Liver (tissue), 9 donors: ENCODE measurements around the gene OCSTAMP. TPM values are rescaled to one million over a fixed set of nuclear protein-coding genes. Genes with fewer than 3 reads are reported as not detected.

Experiments
- DNase-seq: peaks from one replicate; pipeline ENCODE4 v3.0.0-alpha.2; 2017; ENCODE audit warnings: low spot score
- H3K27ac ChIP-seq, 2 donors: one replicate each; pipeline ENCODE4 v1.7.0; 2013; ENCODE audit warnings: inconsistent platforms in 2 of 2, low read length in 2 of 2, control low read depth in 1 of 2, low read depth in 1 of 2, mild to moderate bottlenecking in 1 of 2
- H3K27me3 ChIP-seq, 4 donors: one replicate each; pipeline versions ENCODE4 v1.6.1 to v1.7.0; 2013; ENCODE audit warnings: low read length in 3 of 4, inconsistent platforms in 1 of 4, mild to moderate bottlenecking in 1 of 4, moderate library complexity in 1 of 4; ENCODE audit not compliant: control insufficient read depth in 4 of 4, insufficient read depth in 4 of 4
- H3K36me3 ChIP-seq, 4 donors: one replicate each; pipeline versions ENCODE4 v1.6.1 to v1.7.0; 2013; ENCODE audit warnings: low read length in 3 of 4, mild to moderate bottlenecking in 3 of 4, low read depth in 1 of 4, moderate library complexity in 1 of 4; ENCODE audit not compliant: control insufficient read depth in 4 of 4, insufficient read depth in 3 of 4
- H3K4me1 ChIP-seq, 4 donors: one replicate each; pipeline versions ENCODE4 v1.6.1 to v1.7.0; 2013; ENCODE audit warnings: low read length in 3 of 4, mild to moderate bottlenecking in 3 of 4, moderate library complexity in 1 of 4; ENCODE audit not compliant: control insufficient read depth in 4 of 4, insufficient read depth in 4 of 4
- H3K4me3 ChIP-seq, 3 donors: one replicate each; pipeline versions ENCODE4 v1.6.1 to v1.7.0; 2013; ENCODE audit warnings: low read length in 3 of 3, control low read depth in 1 of 3, low read depth in 1 of 3, mild to moderate bottlenecking in 1 of 3
- H3K9ac ChIP-seq, 2 donors: one replicate each; pipeline ENCODE4 v1.7.0; 2013; ENCODE audit warnings: low read length in 2 of 2, mild to moderate bottlenecking in 2 of 2, moderate library complexity in 2 of 2, control low read depth in 1 of 2, low read depth in 1 of 2
- H3K9me3 ChIP-seq, 4 donors: one replicate each; pipeline versions ENCODE4 v1.6.1 to v1.7.0; 2013; ENCODE audit warnings: low read length in 3 of 4; ENCODE audit not compliant: control insufficient read depth in 4 of 4
- ATF3 ChIP-seq: IDR thresholded peaks from 2 replicates; pipeline ENCODE4 v1.6.1; 2016; ENCODE audit warnings: antibody characterized with exemption
- CTCF ChIP-seq: fragments of 150-350 bp; IDR thresholded peaks from 2 replicates; pipeline ENCODE4 v1.5.1; 2017; ENCODE audit warnings: improper control_type of control experiment, low read depth, low read length; ENCODE audit not compliant: missing input control
- EGR1 ChIP-seq, 2 donors: IDR thresholded peaks; 2 replicates each; pipeline ENCODE4 v1.6.1; 2016 to 2018; ENCODE audit warnings: antibody characterized with exemption in 2 of 2, low read depth in 2 of 2
- FOXA1 ChIP-seq: IDR thresholded peaks from 2 replicates; pipeline ENCODE4 v1.6.1; 2016; ENCODE audit warnings: antibody characterized with exemption
- FOXA2 ChIP-seq: IDR thresholded peaks from 2 replicates; pipeline ENCODE4 v1.6.1; 2016; ENCODE audit warnings: antibody characterized with exemption
- GABPA ChIP-seq, 2 donors: IDR thresholded peaks in 1 of 2; conservative IDR thresholded peaks in 1 of 2; 2 replicates each; pipeline ENCODE4 v1.6.1; 2016; ENCODE audit warnings: antibody characterized with exemption in 2 of 2, mild to moderate bottlenecking in 1 of 2, moderate library complexity in 1 of 2
- HNF4A ChIP-seq, 2 donors: conservative IDR thresholded peaks; 2 replicates each; pipeline ENCODE4 v1.6.1; 2016; ENCODE audit warnings: antibody characterized with exemption in 2 of 2, mild to moderate bottlenecking in 2 of 2
- HNF4G ChIP-seq: IDR thresholded peaks from 2 replicates; pipeline ENCODE4 v1.6.1; 2016; ENCODE audit warnings: antibody characterized with exemption
- JUND ChIP-seq, 2 donors: IDR thresholded peaks; 2 replicates each; pipeline ENCODE4 v1.6.1; 2016; ENCODE audit warnings: antibody characterized with exemption in 2 of 2
- MAX ChIP-seq: IDR thresholded peaks from 2 replicates; pipeline ENCODE4 v1.6.1; 2016; ENCODE audit warnings: antibody characterized with exemption
- NR2F2 ChIP-seq: IDR thresholded peaks from 2 replicates; pipeline ENCODE4 v1.6.1; 2016; ENCODE audit warnings: antibody characterized with exemption
- RAD21 ChIP-seq, 2 donors: IDR thresholded peaks; 2 replicates each; pipeline ENCODE4 v1.6.1; 2016; ENCODE audit warnings: antibody characterized with exemption in 2 of 2, mild to moderate bottlenecking in 2 of 2
- REST ChIP-seq: IDR thresholded peaks from 2 replicates; pipeline ENCODE4 v1.6.1; 2016; ENCODE audit warnings: antibody characterized with exemption, mild to moderate bottlenecking
- RXRA ChIP-seq, 2 donors: IDR thresholded peaks; 2 replicates each; pipeline ENCODE4 v1.6.1; 2017 to 2018; ENCODE audit warnings: antibody characterized with exemption in 2 of 2, mild to moderate bottlenecking in 1 of 2
- SP1 ChIP-seq: IDR thresholded peaks from 2 replicates; pipeline ENCODE4 v1.6.1; 2018; ENCODE audit warnings: antibody characterized with exemption, mild to moderate bottlenecking
- TAF1 ChIP-seq: conservative IDR thresholded peaks from 2 replicates; pipeline ENCODE4 v1.6.1; 2016; ENCODE audit warnings: antibody characterized with exemption, mild to moderate bottlenecking
- YY1 ChIP-seq: IDR thresholded peaks from 2 replicates; pipeline ENCODE4 v1.6.1; 2016; ENCODE audit warnings: antibody characterized with exemption, mild to moderate bottlenecking
- WGBS: extraction: QIAGEN DNeasy Blood & Tissue Kit; methylation state at CpG from one replicate; pipeline ENCODE4 v1.1.7; 2013; 5-methylcytosine and 5-hydroxymethylcytosine counted together
- polyA plus RNA-seq, 2 donors: library from polyadenylated mRNA; stranded (reverse) in 1 of 2; unstranded in 1 of 2; fragments of 200-250 nt in 1 of 2; fragments of >200 nt in 1 of 2; fragmentation: Nextera tagmentation in 1 of 2; extraction: Ambion mirVana in 1 of 2; gene quantifications; one replicate each; pipeline versions ENCODE4 v1.2.1 to v1.2.3, GENCODE V29; 2013 to 2015
- total RNA-seq, 2 donors: library from RNA; depleted of rRNA; stranded (reverse); fragments of >200 nt; gene quantifications; one replicate each; pipeline ENCODE4 v1.2.3, GENCODE V29; 2014
- donor health status: healthy.
- donor health status: healthy.
- donor health status: healthy.
- donor health status: healthy.
- donor health status: healthy.

OCSTAMP gene
- total and polyA plus RNA-seq, 4 donors: not detected

- TF ChIP-seq REST (no peak), FOXA2 (no peak), FOXA1 (no peak), SP1 (no peak), MAX (no peak), JUND (IDR thresholded peaks at IDR 0.05) (no peak), TAF1 (no peak), GABPA (IDR thresholded peaks at IDR 0.05 in 1 of 2, conservative IDR thresholded peaks at IDR 0.05 in 1 of 2) (no peak), HNF4G (no peak), RAD21 (IDR thresholded peaks at IDR 0.05) (no peak)
- H3K4me3 ChIP-seq: no peak overlapping the region
Observed at GRCh38 chr20:46509523-46509922, 40.9 kb downstream of the OCSTAMP start.

GRCh38 chr20:46507760-46508407 is 42.6 kb downstream of the OCSTAMP start:
- DNase-seq: no peak
- H3K27ac ChIP-seq: no peak overlapping the region
- H3K9me3 ChIP-seq: peaks cover 4 to 19% (median 12%) of the 10 kb centered on the region in 4 donors
- no peak overlapping the region for H3K9ac ChIP-seq
- no peak overlapping the region for H3K4me3 ChIP-seq
- TF ChIP-seq HNF4A (conservative IDR thresholded peaks at IDR 0.05) (no peak), RXRA (IDR thresholded peaks at IDR 0.05) (no peak), CTCF (no peak), GABPA (IDR thresholded peaks at IDR 0.05 in 1 of 2, conservative IDR thresholded peaks at IDR 0.05 in 1 of 2) (no peak), JUND (IDR thresholded peaks at IDR 0.05) (no peak), FOXA1 (no peak), MAX (no peak), NR2F2 (no peak), YY1 (no peak), ATF3 (no peak), TAF1 (no peak), FOXA2 (no peak), EGR1 (IDR thresholded peaks at IDR 0.05; ENCODE audit: low read depth in 2 of 2) (no peak), SP1 (no peak)
- peaks cover 0 to 6% (median 3%) of the 10 kb centered on the region in 4 donors for H3K4me1 ChIP-seq
- peaks cover 0 to 11% (median 3%) of the 10 kb centered on the region in 4 donors for H3K36me3 ChIP-seq
- 92% methylated on average over 4 of the region's 4 CpGs for WGBS
- no peaks in the 10 kb centered on the region for H3K27me3 ChIP-seq

More at GRCh38 chr20:46509523-46509922, 40.9 kb downstream of the OCSTAMP start:
- Histone ChIP-seq H3K9me3 (peaks cover 0 to 4% (median 2%) of the 10 kb centered on the region in 4 donors), H3K27me3 (no peaks in the 10 kb centered on the region), H3K36me3 (peaks cover 0 to 3% (median 0%) of the 10 kb centered on the region in 4 donors), H3K4me1 (peaks cover 0 to 8% (median 4%) of the 10 kb centered on the region in 4 donors), H3K27ac (no peak overlapping the region), H3K9ac (no peak overlapping the region)
- WGBS: 84% methylated on average over 2 of the region's 2 CpGs
- no peak for DNase-seq
